Liver (tissue), 3 donors: ENCODE measurements around the gene PRH2.

Experiments
- MAX ChIP-seq: IDR thresholded peaks from 2 replicates; pipeline ENCODE4 v1.6.1; 2016; ENCODE audit warnings: antibody characterized with exemption
- NR2F2 ChIP-seq: IDR thresholded peaks from 2 replicates; pipeline ENCODE4 v1.6.1; 2016; ENCODE audit warnings: antibody characterized with exemption
- REST ChIP-seq: IDR thresholded peaks from 2 replicates; pipeline ENCODE4 v1.6.1; 2016; ENCODE audit warnings: antibody characterized with exemption, mild to moderate bottlenecking
- TF ChIP-seq, protein P1 (sequence below): fragments of 150-350 bp; IDR thresholded peaks from 2 replicates; pipeline ENCODE4 v1.5.1; 2017; ENCODE audit warnings: improper control_type of control experiment, low read depth, low read length; ENCODE audit not compliant: missing input control
- donor health status: healthy.
- donor health status: healthy.

DNA sequence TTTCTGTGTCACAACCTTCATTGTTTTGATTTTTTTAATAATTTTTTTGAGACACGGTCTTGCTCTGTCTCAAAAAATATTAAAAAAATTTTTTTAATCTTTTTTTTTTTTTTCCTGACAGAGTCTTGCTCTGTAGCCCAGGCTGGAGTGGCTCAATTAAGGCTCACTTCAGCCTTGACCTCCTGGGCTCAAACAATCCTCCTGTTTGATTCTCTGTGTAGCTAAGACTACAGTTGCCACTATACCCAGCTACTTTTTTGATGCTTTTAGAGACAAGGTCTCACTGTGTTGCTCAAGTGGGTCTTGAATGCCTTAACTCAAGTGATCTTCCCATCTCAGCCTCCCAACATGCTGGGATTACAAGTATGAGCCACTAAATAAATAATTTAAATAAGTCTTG lies 9.2 kb upstream of the PRH2 start:
- no peak for TF ChIP-seq NR2F2
- TF ChIP-seq MAX, result no peak
- TF ChIP-seq, protein P1, sequence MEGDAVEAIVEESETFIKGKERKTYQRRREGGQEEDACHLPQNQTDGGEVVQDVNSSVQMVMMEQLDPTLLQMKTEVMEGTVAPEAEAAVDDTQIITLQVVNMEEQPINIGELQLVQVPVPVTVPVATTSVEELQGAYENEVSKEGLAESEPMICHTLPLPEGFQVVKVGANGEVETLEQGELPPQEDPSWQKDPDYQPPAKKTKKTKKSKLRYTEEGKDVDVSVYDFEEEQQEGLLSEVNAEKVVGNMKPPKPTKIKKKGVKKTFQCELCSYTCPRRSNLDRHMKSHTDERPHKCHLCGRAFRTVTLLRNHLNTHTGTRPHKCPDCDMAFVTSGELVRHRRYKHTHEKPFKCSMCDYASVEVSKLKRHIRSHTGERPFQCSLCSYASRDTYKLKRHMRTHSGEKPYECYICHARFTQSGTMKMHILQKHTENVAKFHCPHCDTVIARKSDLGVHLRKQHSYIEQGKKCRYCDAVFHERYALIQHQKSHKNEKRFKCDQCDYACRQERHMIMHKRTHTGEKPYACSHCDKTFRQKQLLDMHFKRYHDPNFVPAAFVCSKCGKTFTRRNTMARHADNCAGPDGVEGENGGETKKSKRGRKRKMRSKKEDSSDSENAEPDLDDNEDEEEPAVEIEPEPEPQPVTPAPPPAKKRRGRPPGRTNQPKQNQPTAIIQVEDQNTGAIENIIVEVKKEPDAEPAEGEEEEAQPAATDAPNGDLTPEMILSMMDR, result no peak
- no peak for TF ChIP-seq REST
